Thyroid gland (tissue), 4 donors: ENCODE results near the gene PEX11G. TPM values are rescaled to one million over a fixed set of nuclear protein-coding genes. Genes with fewer than 3 reads are reported as not detected.

Experiments used
- DNase-seq, 2 donors: peaks; one replicate each; pipeline ENCODE4 v3.0.0-alpha.2; 2019
- H3K27ac ChIP-seq, 3 donors: fragments of 200-600 bp; sonication (generic); 1 replicate in 2 of 3; 2 replicates in 1 of 3; pipeline ENCODE4 v1.5.1; 2016 to 2019; ENCODE audit warnings: mild to moderate bottlenecking in 1 of 3, moderate library complexity in 1 of 3
- H3K27me3 ChIP-seq: fragments of 200-600 bp; sonication (generic); one replicate; pipeline ENCODE4 v1.5.1; 2019
- H3K36me3 ChIP-seq, 2 donors: fragments of 200-600 bp; sonication (generic); one replicate each; pipeline ENCODE4 v1.5.1; 2016 to 2019
- H3K4me1 ChIP-seq, 2 donors: fragments of 200-600 bp; sonication (generic); one replicate each; pipeline ENCODE4 v1.5.1; 2017 to 2019
- H3K4me3 ChIP-seq, 3 donors: fragments of 200-600 bp; sonication (generic); replicated peaks in 1 of 3; 1 replicate in 2 of 3; 2 replicates in 1 of 3; pipeline ENCODE4 v1.5.1; 2016; ENCODE audit warnings: mild to moderate bottlenecking in 1 of 3
- H3K9me3 ChIP-seq: fragments of 200-600 bp; sonication (generic); one replicate; pipeline ENCODE4 v1.5.1; 2017
- CTCF ChIP-seq, 6 experiments: fragments of 200-600 bp in 3 of 6; fragments of 450-650 bp in 3 of 6; sonication (generic) in 3 of 6; IDR thresholded peaks; one replicate each; pipeline ENCODE4 v1.5.1; 2016 to 2019; ENCODE audit warnings: antibody characterized with exemption in 6 of 6, mild to moderate bottlenecking in 2 of 6, inconsistent platforms in 1 of 6, moderate library complexity in 1 of 6
- POLR2A ChIP-seq, 2 donors: fragments of 450-650 bp; IDR thresholded peaks; one replicate each; pipeline ENCODE4 v1.6.1; 2017; ENCODE audit warnings: antibody characterized with exemption in 2 of 2, mild to moderate bottlenecking in 2 of 2, moderate library complexity in 1 of 2
- WGBS, 2 donors: methylation state at CpG; one replicate each; pipeline ENCODE4 v1.1.5; 2017; 5-methylcytosine and 5-hydroxymethylcytosine counted together
- intact Hi-C: fragments of 100-400 bp; cut with DNase I; formaldehyde crosslinking; loops from one replicate; pipeline ENCODE4 v1.15.1; 2023
- total RNA-seq, 4 donors: library from RNA; depleted of rRNA; stranded (reverse); fragments of >200 nt; gene quantifications; one replicate each; pipeline ENCODE4 v1.2.3, GENCODE V29; 2016

The PEX11G gene
- total RNA-seq, 4 donors from 2014 or later: 2.3 to 11.5 (median 5.5) TPM

GRCh38 chr19:7505288-7505681 is 16.4 kb upstream of the PEX11G start:
- H3K27ac ChIP-seq: no peak overlapping the region
- no peak for DNase-seq
- H3K36me3 ChIP-seq: no peaks in the 10 kb centered on the region
- WGBS, 2 donors: 37 to 43% methylated on average over 19 of the region's 19 CpGs
- no peak overlapping the region for H3K4me3 ChIP-seq
- H3K4me1 ChIP-seq: peaks cover 5 to 20% of the 10 kb centered on the region in 2 donors
- TF ChIP-seq CTCF (IDR thresholded peaks at IDR 0.05) (no peak), POLR2A (IDR thresholded peaks at IDR 0.05) (no peak)
- no peaks in the 10 kb centered on the region for H3K27me3 ChIP-seq
- intact Hi-C loops: no loop called here
- H3K9me3 ChIP-seq: no peaks in the 10 kb centered on the region

DNA sequence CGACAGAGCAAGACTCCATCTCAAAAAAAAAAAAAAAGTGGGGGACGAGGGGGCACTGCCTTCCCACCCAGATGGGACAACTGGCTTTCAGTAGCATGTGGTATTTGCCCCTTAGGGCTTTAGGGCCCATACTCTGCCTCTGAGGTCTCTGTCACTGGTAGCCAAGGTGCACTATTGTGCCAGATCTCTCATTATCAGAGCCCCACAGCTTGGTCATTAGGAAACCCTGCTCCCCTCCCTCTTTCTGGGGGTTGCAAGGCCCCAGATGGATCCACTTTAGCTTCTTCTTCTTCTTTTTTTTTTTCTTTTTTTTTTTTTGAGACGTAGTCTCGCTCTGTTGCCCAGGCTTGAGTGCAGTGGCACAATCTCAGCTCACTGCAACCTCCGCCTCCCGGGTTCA is 15.8 kb upstream of the PEX11G start:
- no peaks in the 10 kb centered on the region for H3K9me3 ChIP-seq
- WGBS, 2 donors: 55 to 66% methylated on average over 6 of the region's 6 CpGs
- intact Hi-C loops: no loop called here
- no peaks in the 10 kb centered on the region for H3K27me3 ChIP-seq
- peaks cover 5 to 20% of the 10 kb centered on the region in 2 donors for H3K4me1 ChIP-seq
- H3K4me3 ChIP-seq: no peak overlapping the region
- no peak for TF ChIP-seq CTCF (IDR thresholded peaks at IDR 0.05)
- TF ChIP-seq POLR2A (IDR thresholded peaks at IDR 0.05): no peak
- H3K36me3 ChIP-seq: no peaks in the 10 kb centered on the region
- DNase-seq: no peak
- H3K27ac ChIP-seq: no peak overlapping the region

DNA sequence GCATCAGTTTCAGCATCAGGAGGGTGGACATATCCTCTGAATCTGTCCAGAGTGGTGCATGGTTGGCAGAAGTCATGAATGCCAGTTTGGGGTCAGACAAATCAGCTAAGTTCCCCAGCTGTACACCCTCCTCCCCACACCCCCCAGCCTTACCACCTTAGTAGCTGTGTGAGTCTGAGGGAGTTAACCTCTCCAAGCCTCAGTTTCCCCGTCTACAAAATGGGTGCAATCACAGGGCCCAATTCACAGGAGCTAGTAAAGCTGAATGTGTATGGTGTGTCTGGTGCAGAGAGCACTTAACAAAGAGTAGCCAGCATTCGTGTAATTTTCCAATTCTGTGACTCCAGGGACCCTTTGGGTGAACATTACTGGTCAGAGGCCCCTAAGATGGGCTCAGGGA is 13.7 kb upstream of the PEX11G start:
- H3K4me3 ChIP-seq: no peak overlapping the region
- TF ChIP-seq CTCF (IDR thresholded peaks at IDR 0.05): no peak
- TF ChIP-seq POLR2A (IDR thresholded peaks at IDR 0.05): no peak
- DNase-seq: no peak
- peaks cover 5 to 17% of the 10 kb centered on the region in 2 donors for H3K4me1 ChIP-seq
- WGBS, 2 donors: 62 to 69% methylated on average over 2 of the region's 2 CpGs
- H3K9me3 ChIP-seq: no peaks in the 10 kb centered on the region
- intact Hi-C loops: no loop called here
- H3K36me3 ChIP-seq: no peaks in the 10 kb centered on the region
- H3K27me3 ChIP-seq: no peaks in the 10 kb centered on the region
- no peak overlapping the region for H3K27ac ChIP-seq

GRCh38 chr19:7500811-7501450 is 12.1 kb upstream of the PEX11G start:
- H3K4me3 ChIP-seq: peak overlapping the region in 1 of 3 donors; percentile 26
- intact Hi-C loops: no loop called here
- H3K27ac ChIP-seq: no peak overlapping the region
- no peak for DNase-seq
- no peaks in the 10 kb centered on the region for H3K36me3 ChIP-seq
- 4 to 10% methylated on average over 9 to 34 of the region's 93 CpGs for WGBS, 2 donors
- TF ChIP-seq POLR2A (IDR thresholded peaks at IDR 0.05): no peak
- no peak for TF ChIP-seq CTCF (IDR thresholded peaks at IDR 0.05)
- H3K9me3 ChIP-seq: no peaks in the 10 kb centered on the region
- H3K27me3 ChIP-seq: no peaks in the 10 kb centered on the region
- H3K4me1 ChIP-seq: peaks cover 4 to 15% of the 10 kb centered on the region in 2 donors

GRCh38 chr19:7497292-7497691 is 8.5 kb upstream of the PEX11G start:
- intact Hi-C loops: no loop called here
- no peak for DNase-seq
- H3K4me1 ChIP-seq: peaks cover 0 to 8% of the 10 kb centered on the region in 2 donors

More at GRCh38 chr19:7497292-7497691, 8.5 kb upstream of the PEX11G start:
- H3K9me3 ChIP-seq: no peaks in the 10 kb centered on the region
- H3K27ac ChIP-seq: no peak overlapping the region
- H3K4me3 ChIP-seq: no peak overlapping the region
- H3K27me3 ChIP-seq: no peaks in the 10 kb centered on the region
- 53 to 66% methylated on average over 7 of the region's 7 CpGs for WGBS, 2 donors
- no peaks in the 10 kb centered on the region for H3K36me3 ChIP-seq
- TF ChIP-seq CTCF (IDR thresholded peaks at IDR 0.05) (peak in 1 of 6 experiments; percentile 13), POLR2A (IDR thresholded peaks at IDR 0.05) (no peak)
